Measurements from ENCODE around the gene PTGDR2.

Gene PTGDR2

DNA sequence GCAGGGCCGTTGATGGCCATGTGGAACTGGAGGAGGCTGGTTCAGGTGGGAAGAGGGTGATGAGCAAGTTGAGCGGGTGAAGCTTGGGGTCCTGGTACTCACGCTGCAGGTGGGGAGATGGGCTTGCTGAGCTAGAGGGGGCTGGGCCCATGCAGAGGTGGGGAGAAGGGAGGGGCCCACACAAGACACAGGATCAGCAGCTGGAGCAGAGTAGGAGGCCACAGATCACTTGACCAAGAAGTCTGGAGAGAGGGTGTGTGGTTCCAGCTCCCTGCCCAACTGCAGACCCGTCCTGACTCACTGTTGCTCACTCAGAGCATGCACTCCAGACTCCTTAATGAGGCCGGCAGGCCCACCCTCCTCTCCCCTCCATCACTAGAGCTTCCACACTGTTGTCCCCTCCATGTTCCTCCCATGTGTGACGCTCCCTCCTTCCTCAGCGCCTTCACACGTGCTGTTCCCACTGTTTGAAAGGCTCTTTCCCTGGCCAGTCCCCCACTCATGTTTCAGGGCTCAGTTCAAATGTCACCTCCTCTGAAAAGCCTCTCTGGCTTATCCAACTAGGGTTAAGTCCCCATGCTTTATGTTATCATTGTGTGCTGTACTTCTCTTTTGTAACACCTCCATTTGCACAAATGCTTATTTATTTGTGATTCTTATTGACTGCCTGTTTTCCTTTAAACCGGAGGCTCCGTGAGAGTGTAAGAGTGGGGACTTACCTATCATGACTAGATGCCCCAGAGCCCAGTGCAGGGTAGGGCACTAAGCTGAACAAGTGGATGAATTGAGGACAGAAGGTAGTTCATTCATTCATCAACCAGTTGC, 11.5 kb downstream of the PTGDR2 start:
- peaks cover 39% of the 10 kb centered on the region for H3K4me1 ChIP-seq (ENCODE audit: control insufficient read depth, insufficient read depth, low read length)
- H3K27me3 ChIP-seq (ENCODE audit: control insufficient read depth, insufficient read depth, low read length): no peaks in the 10 kb centered on the region
- peak overlapping the region; percentile 94 for H3K9ac ChIP-seq (ENCODE audit: low read depth, low read length)
- H3K4me2 ChIP-seq (ENCODE audit: low read length): peak overlapping the region; percentile 84
- H3K4me3 ChIP-seq (ENCODE audit: low read length): peak overlapping the region; percentile 93
- no peaks in the 10 kb centered on the region for H3K9me3 ChIP-seq (replicated peaks; ENCODE audit: low read length)
- H3K36me3 ChIP-seq (ENCODE audit: insufficient read depth, low read length): peaks cover 17% of the 10 kb centered on the region

DNA sequence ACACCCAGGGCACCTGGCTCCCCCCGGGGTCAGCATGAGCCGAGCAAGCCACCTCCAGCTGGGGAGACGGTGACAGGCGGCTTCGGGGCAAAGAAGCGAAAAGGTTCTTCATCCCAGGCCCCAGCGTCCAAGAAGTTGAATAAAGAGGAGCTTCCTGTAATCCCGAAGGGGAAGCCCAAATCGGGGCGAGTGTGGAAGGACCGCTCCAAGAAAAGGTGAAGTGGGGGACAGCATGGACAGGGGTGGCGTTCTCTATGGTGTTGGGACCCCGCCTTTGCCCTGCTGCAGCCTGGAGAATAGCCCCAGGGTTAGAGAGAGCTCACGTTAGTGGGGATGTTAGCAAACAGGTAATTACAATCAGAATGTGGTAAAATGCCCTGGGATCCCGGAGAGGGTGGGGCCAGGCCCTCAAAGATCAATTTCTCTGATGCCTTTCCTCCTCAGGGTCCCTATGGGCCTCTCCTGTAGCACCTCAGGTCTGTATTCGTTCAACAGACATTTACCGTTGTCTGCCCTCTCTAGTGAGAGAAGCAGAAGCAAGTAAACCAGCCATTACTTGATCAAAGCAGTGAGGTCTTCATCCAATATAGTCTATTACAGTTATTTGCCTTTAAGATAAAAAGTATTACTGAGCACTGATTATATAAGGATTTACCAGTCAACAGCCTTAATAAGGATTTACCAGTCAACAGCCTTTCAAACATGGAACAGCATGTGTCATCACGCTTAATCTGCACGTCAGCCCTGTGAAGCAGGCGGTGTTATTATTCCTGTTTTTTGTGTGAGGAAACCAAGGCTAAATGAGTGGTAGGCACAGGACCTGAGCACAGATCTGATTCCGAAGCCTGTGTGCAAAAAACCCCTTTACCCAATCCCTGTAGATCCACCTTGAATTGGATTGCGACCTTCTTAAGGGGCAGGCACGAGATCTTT, 12.8 kb downstream of the PTGDR2 start:
- Histone ChIP-seq H3K4me1 (ENCODE audit: control insufficient read depth, insufficient read depth, low read length) (peaks cover 39% of the 10 kb centered on the region), H3K9me3 (replicated peaks; ENCODE audit: low read length) (no peaks in the 10 kb centered on the region), H3K27me3 (ENCODE audit: control insufficient read depth, insufficient read depth, low read length) (no peaks in the 10 kb centered on the region), H3K36me3 (ENCODE audit: insufficient read depth, low read length) (peaks cover 4% of the 10 kb centered on the region), H3K9ac (ENCODE audit: low read depth, low read length) (peak overlapping the region; percentile 94), H3K4me3 (ENCODE audit: low read length) (peak overlapping the region; percentile 93), H3K4me2 (ENCODE audit: low read length) (peak overlapping the region; percentile 84)

DNA sequence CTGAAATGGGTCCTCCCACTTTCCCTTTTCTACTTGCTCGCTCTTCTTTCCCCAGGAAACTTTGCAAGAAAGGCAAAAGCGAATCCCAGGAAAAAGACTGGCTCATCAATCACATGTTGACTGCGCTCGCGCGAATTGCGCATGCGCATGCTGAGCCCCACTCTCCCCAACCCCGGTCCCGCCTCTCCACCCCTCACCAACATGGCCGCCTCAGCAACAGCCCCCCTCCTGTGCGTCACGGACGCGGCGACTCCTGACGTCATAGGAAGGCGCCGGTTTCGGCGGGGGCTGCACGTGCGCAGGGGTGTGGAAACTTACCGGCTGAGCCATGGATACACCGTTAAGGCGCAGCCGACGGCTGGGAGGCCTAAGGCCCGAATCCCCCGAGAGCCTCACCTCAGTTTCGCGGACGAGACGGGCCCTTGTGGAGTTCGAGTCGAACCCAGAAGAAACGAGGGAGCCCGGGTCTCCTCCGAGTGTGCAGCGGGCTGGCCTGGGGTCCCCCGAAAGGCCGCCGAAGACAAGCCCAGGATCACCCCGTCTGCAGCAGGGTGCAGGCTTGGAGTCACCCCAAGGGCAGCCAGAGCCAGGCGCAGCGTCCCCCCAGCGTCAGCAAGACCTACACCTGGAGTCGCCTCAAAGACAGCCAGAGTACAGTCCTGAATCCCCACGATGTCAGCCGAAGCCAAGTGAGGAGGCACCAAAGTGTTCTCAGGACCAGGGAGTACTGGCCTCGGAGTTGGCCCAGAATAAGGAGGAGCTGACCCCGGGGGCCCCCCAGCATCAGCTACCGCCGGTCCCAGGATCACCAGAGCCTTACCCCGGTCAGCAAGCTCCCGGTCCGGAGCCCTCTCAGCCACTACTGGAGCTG, 13.7 kb downstream of the PTGDR2 start, which contains the start of gene CCDC86:
TSS of gene CCDC86 (plus strand) at position 317 of the 871 bp plus-strand sequence. CDS start at position 329, 12 bp downstream.
- peak within 1 kb of the TSS; percentile 93 for H3K4me3 ChIP-seq (ENCODE audit: low read length)
- no peaks in the 10 kb centered on the region for H3K27me3 ChIP-seq (ENCODE audit: control insufficient read depth, insufficient read depth, low read length)
- H3K9me3 ChIP-seq (replicated peaks; ENCODE audit: low read length): no peaks in the 10 kb centered on the region
- H3K36me3 ChIP-seq (ENCODE audit: insufficient read depth, low read length): no peaks in the 10 kb centered on the region
- peaks cover 39% of the 10 kb centered on the region for H3K4me1 ChIP-seq (ENCODE audit: control insufficient read depth, insufficient read depth, low read length)
- peak within 1 kb of the TSS; percentile 84 for H3K4me2 ChIP-seq (ENCODE audit: low read length)
- peak within 1 kb of the TSS; percentile 94 for H3K9ac ChIP-seq (ENCODE audit: low read depth, low read length)

DNA sequence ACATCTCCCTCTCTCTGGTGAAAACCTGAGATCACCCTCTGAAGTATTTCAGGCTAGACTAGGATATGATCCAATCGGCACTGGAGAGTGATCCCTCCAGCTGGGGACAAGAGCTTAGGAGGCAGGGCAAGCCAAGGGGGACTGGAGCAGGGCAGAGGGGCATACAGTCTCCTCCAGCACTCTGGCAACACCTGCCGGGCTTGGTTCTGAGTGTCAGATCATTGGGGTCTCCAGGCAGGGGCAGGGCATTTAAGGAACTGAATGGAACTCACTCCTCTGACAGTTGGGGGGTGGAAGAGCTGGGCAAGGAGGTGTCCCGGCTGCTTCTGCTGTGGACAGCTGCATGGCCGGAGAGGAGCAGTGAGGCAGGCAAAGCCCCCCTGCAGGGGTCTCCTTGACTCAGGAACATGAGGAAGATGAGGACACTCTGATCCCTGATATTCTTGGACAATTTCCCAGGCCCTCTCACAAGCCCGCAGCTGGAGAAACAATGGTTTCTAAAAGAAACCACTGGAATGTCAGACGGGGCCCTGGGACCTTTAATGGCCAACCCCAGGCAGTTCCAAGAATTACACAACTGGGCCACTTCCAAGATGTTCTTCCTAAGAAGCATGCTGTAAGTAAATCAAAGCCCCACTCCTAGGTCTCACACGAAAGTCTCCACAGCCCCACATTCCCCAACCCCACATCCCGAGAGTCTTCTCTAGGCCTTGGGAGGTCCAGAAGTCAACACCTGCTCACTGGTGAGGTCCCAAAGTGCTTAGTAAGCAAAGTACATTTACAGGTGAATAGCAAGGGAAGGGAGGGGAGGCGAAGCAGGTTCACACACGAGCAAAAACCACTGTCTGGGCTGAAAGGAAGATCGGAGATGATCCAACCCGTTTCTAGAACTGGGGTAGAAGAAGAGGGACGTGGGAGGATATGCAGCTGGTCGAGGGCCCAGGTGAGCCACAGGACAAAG, 15.0 kb downstream of the PTGDR2 start:
- H3K4me1 ChIP-seq (ENCODE audit: control insufficient read depth, insufficient read depth, low read length): peaks cover 43% of the 10 kb centered on the region
- peak overlapping the region; percentile 93 for H3K4me3 ChIP-seq (ENCODE audit: low read length)
- no peaks in the 10 kb centered on the region for H3K9me3 ChIP-seq (replicated peaks; ENCODE audit: low read length)

DNA sequence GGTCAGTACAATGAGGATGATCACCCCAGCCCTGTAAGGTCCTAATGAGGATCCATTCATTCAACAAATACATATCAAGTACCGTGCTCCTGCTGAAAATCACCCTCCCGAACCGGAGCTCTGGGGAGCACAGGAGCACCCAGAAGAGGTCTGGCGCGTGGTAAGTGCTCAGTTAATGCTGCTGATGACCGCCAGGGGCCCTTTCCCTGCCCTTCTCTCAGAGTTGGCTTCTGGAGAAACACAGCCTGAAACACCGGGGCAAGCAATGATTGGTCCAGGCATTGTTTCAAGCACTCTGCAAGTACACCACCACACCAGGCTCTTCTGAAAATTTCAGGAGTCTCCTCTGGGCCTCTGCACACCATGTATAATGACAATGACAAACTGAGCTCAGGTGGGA, 17.6 kb downstream of the PTGDR2 start:
- H3K4me2 ChIP-seq (ENCODE audit: low read length): no peak overlapping the region
- no peak overlapping the region for H3K4me3 ChIP-seq (ENCODE audit: low read length)
- peaks cover 25% of the 10 kb centered on the region for H3K4me1 ChIP-seq (ENCODE audit: control insufficient read depth, insufficient read depth, low read length)
- no peak overlapping the region for H3K9ac ChIP-seq (ENCODE audit: low read depth, low read length)
- no peaks in the 10 kb centered on the region for H3K9me3 ChIP-seq (replicated peaks; ENCODE audit: low read length)
- H3K36me3 ChIP-seq (ENCODE audit: insufficient read depth, low read length): no peaks in the 10 kb centered on the region
- H3K27me3 ChIP-seq (ENCODE audit: control insufficient read depth, insufficient read depth, low read length): peaks cover 4% of the 10 kb centered on the region

More for the DNA sequence above, 15.0 kb downstream of the PTGDR2 start:
- Histone ChIP-seq H3K36me3 (ENCODE audit: insufficient read depth, low read length) (no peaks in the 10 kb centered on the region), H3K9ac (ENCODE audit: low read depth, low read length) (peak overlapping the region; percentile 17), H3K4me2 (ENCODE audit: low read length) (peak overlapping the region; percentile 84), H3K27me3 (ENCODE audit: control insufficient read depth, insufficient read depth, low read length) (no peaks in the 10 kb centered on the region)

DNA sequence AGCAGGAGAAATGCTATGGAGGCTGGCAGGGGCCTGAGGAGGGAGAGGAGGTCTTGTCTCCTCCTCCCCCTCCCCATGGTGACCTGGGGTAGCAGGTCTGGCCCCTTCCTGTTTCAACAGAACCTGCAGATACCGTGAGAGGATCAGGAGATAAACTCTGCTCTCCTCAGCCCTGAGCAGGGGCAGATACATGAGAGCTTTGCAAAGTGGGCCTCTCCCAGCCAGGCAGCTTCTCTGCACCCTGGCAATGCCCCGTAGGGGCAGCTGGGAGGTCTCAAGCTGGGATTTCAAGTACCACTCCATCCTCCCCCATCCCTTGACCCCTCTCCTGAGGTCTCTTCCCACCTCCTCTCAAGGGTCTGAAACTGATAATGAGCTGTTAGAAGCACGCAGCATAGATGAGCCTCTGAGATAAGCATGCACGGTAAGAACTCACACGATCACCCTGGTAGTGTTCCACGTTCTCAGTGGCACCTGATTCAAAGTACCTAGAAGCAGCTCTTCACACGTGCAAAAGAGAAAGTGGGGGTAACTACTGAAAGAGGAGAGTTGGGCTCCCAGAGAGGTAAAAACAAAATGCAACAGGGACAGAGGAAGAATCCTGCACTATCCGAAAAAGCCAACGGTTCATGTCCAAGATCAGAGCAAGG, 18.8 kb downstream of the PTGDR2 start:
- Histone ChIP-seq H3K9ac (ENCODE audit: low read depth, low read length) (no peak overlapping the region), H3K9me3 (replicated peaks; ENCODE audit: low read length) (no peaks in the 10 kb centered on the region), H3K4me3 (ENCODE audit: low read length) (no peak overlapping the region), H3K36me3 (ENCODE audit: insufficient read depth, low read length) (no peaks in the 10 kb centered on the region), H3K4me1 (ENCODE audit: control insufficient read depth, insufficient read depth, low read length) (peaks cover 25% of the 10 kb centered on the region), H3K27me3 (ENCODE audit: control insufficient read depth, insufficient read depth, low read length) (peaks cover 14% of the 10 kb centered on the region), H3K4me2 (ENCODE audit: low read length) (no peak overlapping the region)

DNA sequence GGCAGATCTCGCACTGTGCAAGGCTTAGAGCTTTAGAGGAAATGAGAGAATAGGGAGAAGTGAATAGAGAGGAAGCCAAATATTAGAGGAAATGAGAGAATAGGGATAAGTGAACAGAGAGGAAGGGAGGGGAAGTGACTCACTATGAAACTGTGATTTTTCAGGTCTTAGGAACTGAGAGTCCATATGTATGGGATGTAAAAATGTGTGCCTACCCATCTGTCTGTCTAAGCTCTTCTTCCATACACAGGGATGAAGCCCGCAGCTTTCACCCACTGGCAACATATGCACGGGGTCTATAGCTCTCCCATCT, 20.3 kb downstream of the PTGDR2 start:
- no peaks in the 10 kb centered on the region for H3K9me3 ChIP-seq (replicated peaks; ENCODE audit: low read length)
- no peak overlapping the region for H3K4me3 ChIP-seq (ENCODE audit: low read length)
- H3K4me2 ChIP-seq (ENCODE audit: low read length): no peak overlapping the region
- H3K9ac ChIP-seq (ENCODE audit: low read depth, low read length): no peak overlapping the region
- no peaks in the 10 kb centered on the region for H3K36me3 ChIP-seq (ENCODE audit: insufficient read depth, low read length)
- peaks cover 12% of the 10 kb centered on the region for H3K4me1 ChIP-seq (ENCODE audit: control insufficient read depth, insufficient read depth, low read length)
- H3K27me3 ChIP-seq (ENCODE audit: control insufficient read depth, insufficient read depth, low read length): peaks cover 15% of the 10 kb centered on the region

DNA sequence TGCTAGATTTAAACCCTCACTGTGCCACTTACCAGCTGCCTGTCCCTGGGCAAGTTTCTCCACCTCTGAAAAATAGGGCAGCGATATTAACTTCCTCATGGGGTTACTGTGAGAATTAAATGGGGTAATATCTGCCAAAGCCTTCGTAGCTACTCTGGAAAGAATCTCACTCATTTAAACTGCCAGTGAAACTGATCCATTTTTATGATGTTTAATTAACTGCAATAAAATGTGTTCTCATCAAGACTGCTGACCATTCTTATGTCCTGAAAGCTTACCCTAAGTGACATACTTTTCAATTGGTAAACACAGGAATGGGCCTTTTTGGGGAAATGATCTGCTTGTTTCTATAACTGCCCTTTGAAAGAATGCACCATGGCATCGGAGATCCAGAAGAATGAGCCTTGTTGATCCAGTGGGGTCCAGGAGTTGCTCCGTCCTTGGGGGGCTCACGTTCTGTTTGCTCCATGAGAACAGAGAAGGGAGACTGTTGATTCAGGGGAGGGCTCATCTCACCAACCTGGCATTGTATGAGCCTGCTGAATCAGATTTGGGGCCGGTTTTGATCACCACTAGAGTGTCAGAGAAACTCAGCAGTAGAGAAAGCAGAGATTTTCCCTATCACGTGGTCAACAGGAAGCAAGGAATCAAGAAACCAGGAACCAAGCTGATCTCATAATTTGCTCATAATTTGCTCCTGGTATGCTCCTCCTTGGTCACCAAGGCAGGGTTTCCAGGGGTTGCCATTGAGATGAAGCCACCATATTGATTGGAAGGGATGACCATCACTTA, 20.8 kb downstream of the PTGDR2 start:
- no peaks in the 10 kb centered on the region for H3K9me3 ChIP-seq (replicated peaks; ENCODE audit: low read length)
- H3K36me3 ChIP-seq (ENCODE audit: insufficient read depth, low read length): no peaks in the 10 kb centered on the region
- H3K4me2 ChIP-seq (ENCODE audit: low read length): no peak overlapping the region
- no peak overlapping the region for H3K9ac ChIP-seq (ENCODE audit: low read depth, low read length)
- no peak overlapping the region for H3K4me3 ChIP-seq (ENCODE audit: low read length)
- peaks cover 9% of the 10 kb centered on the region for H3K4me1 ChIP-seq (ENCODE audit: control insufficient read depth, insufficient read depth, low read length)
- H3K27me3 ChIP-seq (ENCODE audit: control insufficient read depth, insufficient read depth, low read length): peaks cover 15% of the 10 kb centered on the region

DNA sequence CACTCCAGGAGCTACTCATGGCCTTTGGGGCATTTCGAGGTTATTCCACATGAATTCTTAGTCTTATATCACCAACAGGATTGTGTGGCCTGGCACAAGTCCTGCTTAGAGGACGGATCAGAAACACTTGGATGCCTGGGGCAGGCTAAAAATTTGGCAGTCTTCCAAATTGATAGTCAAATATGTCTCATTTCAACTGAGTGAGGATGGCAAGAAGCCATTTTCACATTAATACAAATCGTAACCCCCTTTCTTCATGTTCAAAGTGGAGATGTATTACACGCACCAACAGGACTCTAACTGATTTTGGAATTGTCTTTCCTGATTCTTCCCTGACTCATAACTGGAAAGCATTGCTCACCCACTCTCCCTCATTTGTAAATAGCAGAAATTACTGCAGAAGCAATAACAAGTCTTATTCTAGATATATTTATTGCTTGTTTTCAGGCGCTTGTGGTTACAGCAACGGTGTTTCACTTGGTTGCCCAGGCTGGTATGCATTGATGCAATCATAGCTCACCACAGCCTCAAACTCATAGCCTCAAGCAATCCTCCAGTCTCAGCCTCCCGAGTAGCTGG, 24.2 kb downstream of the PTGDR2 start:
- Histone ChIP-seq H3K4me3 (ENCODE audit: low read length) (no peak overlapping the region), H3K27me3 (ENCODE audit: control insufficient read depth, insufficient read depth, low read length) (peaks cover 40% of the 10 kb centered on the region), H3K36me3 (ENCODE audit: insufficient read depth, low read length) (no peaks in the 10 kb centered on the region), H3K9me3 (replicated peaks; ENCODE audit: low read length) (no peaks in the 10 kb centered on the region), H3K9ac (ENCODE audit: low read depth, low read length) (no peak overlapping the region), H3K4me2 (ENCODE audit: low read length) (no peak overlapping the region), H3K4me1 (ENCODE audit: control insufficient read depth, insufficient read depth, low read length) (peaks cover 9% of the 10 kb centered on the region)

Measured in skeletal muscle satellite cell (primary cell).